Lower leg skin (tissue), 3 donors: ENCODE measurements around the gene MGMT.

Experiments used
- CTCF ChIP-seq, 3 donors: fragments of 450-650 bp; IDR thresholded peaks; one replicate each; pipeline ENCODE4 v1.5.1; 2016; ENCODE audit warnings: antibody characterized with exemption in 3 of 3, mild to moderate bottlenecking in 3 of 3, moderate library complexity in 2 of 3
- POLR2A ChIP-seq, 2 donors: fragments of 450-650 bp; IDR thresholded peaks; one replicate each; pipeline ENCODE4 v1.6.1; 2016 to 2017; ENCODE audit warnings: antibody characterized with exemption in 2 of 2, mild to moderate bottlenecking in 1 of 2, moderate library complexity in 1 of 2

GRCh38 chr10:129419397-129419796 lies 47.6 kb upstream of the MGMT start:
- TF ChIP-seq CTCF (IDR thresholded peaks at IDR 0.05) = no peak
- no peak for TF ChIP-seq POLR2A (IDR thresholded peaks at IDR 0.05)
